ENCODE results near the gene PDPN. TPM values are rescaled to one million over a fixed set of nuclear protein-coding genes. Genes with fewer than 3 reads are reported as not detected.

The PDPN gene
- total RNA-seq, 6 donors from 2014 or later: 9.4 to 56.5 (median 34.2) TPM

DNA sequence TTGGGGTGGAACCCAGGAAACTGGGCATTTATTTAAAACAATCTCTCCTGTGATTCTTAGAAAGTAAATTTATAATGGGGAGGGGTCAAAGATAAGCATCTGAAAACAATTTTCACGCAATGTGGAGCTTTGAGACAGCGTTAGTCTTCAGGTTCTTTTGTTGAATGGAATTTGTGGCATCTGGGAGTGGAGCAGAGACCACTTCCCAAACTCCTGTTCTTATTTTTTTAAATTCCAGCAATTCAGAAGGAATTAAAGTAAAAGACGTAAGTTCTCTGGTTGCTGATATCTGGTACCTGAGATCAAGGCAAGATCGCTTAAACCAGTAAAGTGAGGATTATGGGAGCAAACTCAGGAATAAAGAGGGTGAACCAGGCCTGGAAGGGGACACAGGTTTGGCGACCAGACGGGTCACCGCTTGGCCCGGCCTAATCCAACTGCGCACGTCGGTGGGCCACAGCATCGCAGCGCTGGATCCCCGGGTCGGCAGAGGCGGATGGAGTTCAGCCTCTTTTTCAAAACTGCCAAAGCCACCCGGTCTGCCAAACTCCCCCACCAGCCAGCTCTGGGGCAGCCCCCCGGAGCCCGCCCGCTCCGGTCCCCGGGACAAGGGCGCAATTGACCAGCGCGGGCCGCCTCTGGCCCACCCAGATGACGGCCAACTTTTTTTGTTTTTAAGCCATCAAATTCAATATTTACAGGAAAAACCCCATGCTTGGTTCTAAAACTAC, 754 bp upstream of the PDPN start:
- Histone ChIP-seq H3K36me3 (no peaks in the 10 kb centered on the region), H3K27ac (peak overlapping the region in 1 of 4 donors; percentile 81), H3K4me1 (peaks cover 0 to 10% (median 2%) of the 10 kb centered on the region in 4 donors), H3K9me3 (no peaks in the 10 kb centered on the region), H3K4me3 (peak overlapping the region in 2 of 4 donors; percentile 44 to 51), H3K27me3 (peaks cover 0 to 15% (median 7%) of the 10 kb centered on the region in 4 donors)
- TF ChIP-seq, protein P1, sequence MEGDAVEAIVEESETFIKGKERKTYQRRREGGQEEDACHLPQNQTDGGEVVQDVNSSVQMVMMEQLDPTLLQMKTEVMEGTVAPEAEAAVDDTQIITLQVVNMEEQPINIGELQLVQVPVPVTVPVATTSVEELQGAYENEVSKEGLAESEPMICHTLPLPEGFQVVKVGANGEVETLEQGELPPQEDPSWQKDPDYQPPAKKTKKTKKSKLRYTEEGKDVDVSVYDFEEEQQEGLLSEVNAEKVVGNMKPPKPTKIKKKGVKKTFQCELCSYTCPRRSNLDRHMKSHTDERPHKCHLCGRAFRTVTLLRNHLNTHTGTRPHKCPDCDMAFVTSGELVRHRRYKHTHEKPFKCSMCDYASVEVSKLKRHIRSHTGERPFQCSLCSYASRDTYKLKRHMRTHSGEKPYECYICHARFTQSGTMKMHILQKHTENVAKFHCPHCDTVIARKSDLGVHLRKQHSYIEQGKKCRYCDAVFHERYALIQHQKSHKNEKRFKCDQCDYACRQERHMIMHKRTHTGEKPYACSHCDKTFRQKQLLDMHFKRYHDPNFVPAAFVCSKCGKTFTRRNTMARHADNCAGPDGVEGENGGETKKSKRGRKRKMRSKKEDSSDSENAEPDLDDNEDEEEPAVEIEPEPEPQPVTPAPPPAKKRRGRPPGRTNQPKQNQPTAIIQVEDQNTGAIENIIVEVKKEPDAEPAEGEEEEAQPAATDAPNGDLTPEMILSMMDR (IDR thresholded peaks at IDR 0.05): no peak
- no peak for TF ChIP-seq POLR2A (IDR thresholded peaks at IDR 0.05)
- TF ChIP-seq POLR2AphosphoS5 (IDR thresholded peaks at IDR 0.05): no peak
- no peak for TF ChIP-seq EP300 (IDR thresholded peaks at IDR 0.05)
- no peak for ATAC-seq (ENCODE audit: low FRiP score in 2 of 2)
- 31 to 40% methylated on average over 27 of the region's 27 CpGs for WGBS, 2 donors
- DNase-seq: peak in 1 of 2 donors; percentile 75

DNA sequence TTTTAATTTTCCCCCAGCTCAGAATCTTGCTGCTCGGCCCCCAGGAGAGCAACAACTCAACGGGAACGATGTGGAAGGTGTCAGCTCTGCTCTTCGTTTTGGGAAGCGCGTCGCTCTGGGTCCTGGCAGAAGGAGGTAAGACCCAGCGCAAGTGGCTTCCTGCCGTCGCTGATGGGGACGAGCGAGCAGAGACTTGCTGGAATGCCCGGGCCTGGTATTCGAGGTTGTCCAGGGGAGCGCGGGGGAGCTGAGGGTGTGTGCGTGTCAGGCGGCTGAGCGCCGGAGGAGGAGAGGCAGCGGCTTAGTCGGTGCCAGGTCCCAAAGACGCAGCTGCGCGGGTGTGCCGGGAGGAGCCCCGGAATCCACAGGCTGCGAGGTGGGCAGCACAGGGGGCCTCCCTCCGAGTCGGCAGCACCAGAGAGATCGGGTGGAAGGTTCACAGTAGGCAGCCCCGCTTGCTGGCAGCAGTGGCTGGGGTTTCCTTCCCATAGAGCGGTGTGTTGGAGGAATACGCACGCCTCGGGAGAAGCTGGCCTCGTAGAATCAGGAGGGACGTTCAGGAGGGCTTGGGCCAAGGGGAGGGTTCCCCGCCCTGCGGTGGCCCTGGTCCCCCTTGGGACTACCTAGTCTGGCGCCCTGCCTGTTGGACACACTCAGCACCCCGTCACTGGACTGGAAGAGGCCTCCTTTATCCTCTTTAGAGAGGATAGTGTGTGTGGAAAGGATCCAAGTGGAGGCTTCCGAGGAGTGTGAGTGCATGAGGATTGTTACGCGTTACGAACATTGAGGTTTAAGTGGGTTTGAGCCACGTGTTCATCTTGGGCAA, 547 bp downstream of the PDPN start:
- DNase-seq (peak; percentile 34 to 86), ATAC-seq (ENCODE audit: low FRiP score in 2 of 2) (peak; percentile 56 to 90)
- peak overlapping the region; percentile 73 to 86 (median 82) for H3K27ac ChIP-seq
- H3K4me3 ChIP-seq: peak overlapping the region in 3 of 4 donors; percentile 44 to 51 (median 47)
- no peaks in the 10 kb centered on the region for H3K36me3 ChIP-seq
- TF ChIP-seq POLR2A (IDR thresholded peaks at IDR 0.05) (peak in 1 of 4 donors; percentile 40), EP300 (IDR thresholded peaks at IDR 0.05) (no peak)
- peaks cover 0 to 15% (median 7%) of the 10 kb centered on the region in 4 donors for H3K27me3 ChIP-seq
- peaks cover 0 to 10% (median 2%) of the 10 kb centered on the region in 4 donors for H3K4me1 ChIP-seq
- H3K9me3 ChIP-seq: no peaks in the 10 kb centered on the region
- 7 to 14% methylated on average over 30 to 37 of the region's 47 CpGs for WGBS, 2 donors

DNA sequence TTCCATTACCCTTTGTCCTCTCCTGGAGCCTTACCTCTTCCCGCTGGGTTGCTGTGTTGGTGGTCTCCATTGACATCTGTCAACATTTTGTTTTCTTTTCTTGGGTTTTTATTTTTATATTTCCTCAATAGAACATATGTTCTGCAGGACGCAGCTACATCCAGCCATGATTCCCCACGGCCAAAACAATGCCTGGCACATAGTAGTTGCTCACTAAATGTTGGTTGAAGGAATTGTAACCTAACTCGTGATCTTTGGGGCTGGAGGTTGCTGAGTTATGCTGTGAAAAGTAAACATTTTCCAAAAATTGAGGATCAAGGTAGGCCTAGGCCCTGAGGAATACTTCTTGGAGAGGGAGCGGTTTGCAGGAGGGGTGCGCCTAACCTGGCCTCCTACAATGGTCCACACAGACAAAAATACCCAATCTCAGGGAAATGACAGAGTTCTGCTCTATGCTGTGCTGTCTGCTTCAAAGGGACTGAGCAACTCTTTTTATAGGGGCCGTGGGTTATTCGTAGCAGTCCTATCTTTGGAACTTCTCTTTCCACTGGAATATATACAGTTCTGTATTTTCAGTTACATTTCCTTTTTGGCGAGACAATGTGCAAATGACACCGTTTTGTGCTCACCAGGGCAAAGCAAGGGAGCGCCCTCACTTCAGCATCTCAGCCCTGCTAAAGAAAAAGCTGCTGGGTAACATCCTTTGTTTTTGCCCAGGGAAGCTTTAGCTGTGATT, 1.4 kb downstream of the PDPN start:
- Histone ChIP-seq H3K9me3 (no peaks in the 10 kb centered on the region), H3K4me1 (peaks cover 0 to 10% (median 2%) of the 10 kb centered on the region in 4 donors), H3K4me3 (peak overlapping the region in 3 of 4 donors; percentile 44 to 51 (median 47)), H3K36me3 (no peaks in the 10 kb centered on the region), H3K27ac (peak overlapping the region; percentile 73 to 86 (median 82)), H3K27me3 (peaks cover 0 to 15% (median 7%) of the 10 kb centered on the region in 4 donors)
- ATAC-seq (ENCODE audit: low FRiP score in 2 of 2) (no peak), DNase-seq (no peak)
- WGBS, 2 donors: 68 to 69% methylated on average over 11 of the region's 11 CpGs
- TF ChIP-seq POLR2A (IDR thresholded peaks at IDR 0.05) (no peak), POLR2AphosphoS5 (IDR thresholded peaks at IDR 0.05) (no peak), EP300 (IDR thresholded peaks at IDR 0.05) (no peak)
- TF ChIP-seq, protein P1 (IDR thresholded peaks at IDR 0.05): no peak

DNA sequence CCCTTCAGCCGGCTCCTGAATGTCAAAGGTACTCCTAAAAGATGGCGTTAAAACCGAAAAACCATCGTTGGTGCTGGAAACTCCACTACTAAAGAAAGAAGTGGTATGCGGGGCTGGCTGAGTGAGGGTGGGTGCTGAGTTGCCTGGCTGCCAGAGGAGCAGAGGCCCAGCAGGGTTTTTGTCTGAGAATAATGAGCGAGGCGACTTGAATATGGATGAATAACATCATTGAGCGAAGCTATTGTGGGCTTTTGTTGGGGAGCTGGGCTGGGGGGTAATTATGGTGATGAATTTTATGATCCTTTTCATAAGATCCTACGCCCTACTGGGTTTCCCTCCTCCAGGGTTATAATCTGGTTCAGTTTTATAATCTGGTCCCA, 2.0 kb downstream of the PDPN start:
- peaks cover 0 to 10% (median 2%) of the 10 kb centered on the region in 4 donors for H3K4me1 ChIP-seq
- H3K4me3 ChIP-seq: no peak overlapping the region
- DNase-seq (no peak), ATAC-seq (ENCODE audit: low FRiP score in 2 of 2) (no peak)
- peaks cover 0 to 15% (median 7%) of the 10 kb centered on the region in 4 donors for H3K27me3 ChIP-seq
- H3K36me3 ChIP-seq: no peaks in the 10 kb centered on the region
- 61 to 62% methylated on average over 9 of the region's 9 CpGs for WGBS, 2 donors
- peak overlapping the region in 3 of 4 donors; percentile 40 to 86 (median 73) for H3K27ac ChIP-seq
- no peak for TF ChIP-seq EP300 (IDR thresholded peaks at IDR 0.05)
- TF ChIP-seq POLR2A (IDR thresholded peaks at IDR 0.05): no peak
- TF ChIP-seq, protein P1 (IDR thresholded peaks at IDR 0.05): no peak
- no peak for TF ChIP-seq POLR2AphosphoS5 (IDR thresholded peaks at IDR 0.05)
- H3K9me3 ChIP-seq: no peaks in the 10 kb centered on the region

Data from upper lobe of left lung (tissue), 6 donors.